Measurements from ENCODE around the gene HTR3A.

HTR3A gene

GRCh38 chr11:113980785-113981184 lies 5.9 kb downstream of the HTR3A start:
- no peak for FAIRE-seq

- FAIRE-seq: no peak
Observed at GRCh38 chr11:113982306-113982705, 7.4 kb downstream of the HTR3A start.

DNA sequence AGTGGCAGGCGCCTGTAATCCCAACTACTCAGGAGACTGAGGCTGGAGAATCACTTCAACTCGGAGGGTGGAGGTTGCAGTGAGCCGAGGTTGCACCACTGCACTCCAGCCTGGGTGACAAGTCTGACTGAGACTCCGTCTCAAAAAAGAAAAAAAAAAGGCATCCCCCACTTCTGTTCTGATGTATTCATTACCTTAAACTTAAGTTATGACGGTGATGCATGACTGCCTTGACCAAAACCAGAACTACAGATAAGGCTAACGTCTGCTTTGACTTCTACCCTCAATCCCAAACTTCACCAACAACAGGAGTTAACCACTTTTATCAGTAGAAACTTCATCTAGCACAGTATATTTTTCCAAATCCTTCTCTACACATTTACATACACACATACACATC lies 9.9 kb downstream of the HTR3A start:
- FAIRE-seq: no peak

DNA sequence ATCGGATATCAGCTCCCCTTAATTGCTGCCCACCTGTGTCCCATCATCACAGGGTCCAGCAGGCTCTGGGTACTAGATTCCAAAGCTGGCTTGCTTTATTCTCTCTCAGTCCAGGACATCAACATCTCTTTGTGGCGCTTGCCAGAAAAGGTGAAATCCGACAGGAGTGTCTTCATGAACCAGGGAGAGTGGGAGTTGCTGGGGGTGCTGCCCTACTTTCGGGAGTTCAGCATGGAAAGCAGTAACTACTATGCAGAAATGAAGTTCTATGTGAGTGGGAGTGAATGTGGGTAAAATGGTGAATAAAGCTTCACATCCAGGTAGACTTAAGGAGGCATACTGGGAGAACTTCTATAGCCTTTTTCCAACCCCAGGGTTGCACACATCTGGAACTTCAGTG lies 11.0 kb downstream of the HTR3A start:
- no peak for FAIRE-seq

GRCh38 chr11:113986351-113987140 lies 11.6 kb downstream of the HTR3A start:
- no peak for FAIRE-seq

- no peak for FAIRE-seq
Observed at GRCh38 chr11:113989381-113989780, 14.5 kb downstream of the HTR3A start.

DNA sequence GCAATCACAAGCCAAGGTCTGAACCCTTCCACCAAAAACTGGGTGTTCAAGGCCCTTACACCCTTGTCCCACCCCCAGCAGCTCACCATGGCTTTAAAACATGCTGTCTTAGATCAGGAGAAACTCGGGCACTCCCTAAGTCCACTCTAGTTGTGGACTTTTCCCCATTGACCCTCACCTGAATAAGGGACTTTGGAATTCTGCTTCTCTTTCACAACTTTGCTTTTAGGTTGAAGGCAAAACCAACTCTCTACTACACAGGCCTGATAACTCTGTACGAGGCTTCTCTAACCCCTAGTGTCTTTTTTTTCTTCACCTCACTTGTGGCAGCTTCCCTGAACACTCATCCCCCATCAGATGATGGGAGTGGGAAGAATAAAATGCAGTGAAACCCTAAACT lies 15.0 kb downstream of the HTR3A start:
- FAIRE-seq: no peak

DNA sequence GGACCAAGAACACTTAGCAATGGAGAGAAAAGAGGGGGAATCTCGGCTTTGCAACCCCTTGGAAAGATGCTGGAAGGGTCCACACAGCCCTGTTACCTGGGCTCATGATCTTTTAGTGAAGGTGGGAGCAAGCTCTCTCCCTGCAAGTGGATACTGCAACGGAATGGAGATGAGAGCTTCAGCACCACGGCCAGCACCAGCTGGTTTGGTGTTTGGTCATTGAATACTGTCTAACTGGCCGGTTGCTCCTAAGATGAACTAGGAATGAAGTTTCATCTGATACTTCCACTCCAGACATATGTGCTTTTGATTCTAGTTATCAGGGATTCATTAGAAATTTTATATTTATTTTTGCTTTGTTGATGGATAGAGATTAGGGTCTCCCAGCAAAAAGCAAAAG lies 16.3 kb downstream of the HTR3A start:
- FAIRE-seq: no peak

GRCh38 chr11:113991718-113992458 lies 17.0 kb downstream of the HTR3A start:
- FAIRE-seq: no peak

GRCh38 chr11:113992459-113993110 lies 17.7 kb downstream of the HTR3A start:
- no peak for FAIRE-seq

- FAIRE-seq: no peak
Observed at GRCh38 chr11:113994077-113994954, 19.4 kb downstream of the HTR3A start.

- no peak for FAIRE-seq
Observed at GRCh38 chr11:113997473-113997872, 22.6 kb downstream of the HTR3A start.

DNA sequence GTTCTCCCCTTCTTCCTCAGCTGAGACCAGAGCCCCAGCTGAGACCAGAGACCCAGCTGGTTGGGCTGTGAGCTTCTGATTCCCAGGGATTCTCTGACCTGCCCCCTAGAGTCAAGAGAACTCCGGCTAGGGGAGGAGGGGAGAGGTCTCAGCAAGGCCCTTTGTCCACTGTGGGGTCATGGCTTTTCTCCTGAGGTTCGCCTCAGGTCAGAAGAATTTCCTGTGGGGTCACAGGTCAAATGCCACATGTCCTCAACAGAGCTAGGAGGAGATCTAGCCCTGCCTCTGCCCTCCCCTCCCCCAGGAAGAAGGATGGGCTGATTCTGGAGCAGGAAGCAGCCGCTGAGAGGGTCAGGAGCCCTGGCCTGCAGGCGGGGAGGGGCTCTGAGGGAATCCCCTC lies 23.7 kb downstream of the HTR3A start:
- no peak for FAIRE-seq

GRCh38 chr11:114000526-114000925 lies 25.6 kb downstream of the HTR3A start:
- FAIRE-seq: no peak

GRCh38 chr11:114001416-114001815 lies 26.5 kb downstream of the HTR3A start:
- FAIRE-seq: no peak

- no peak for FAIRE-seq
Observed at GRCh38 chr11:114008331-114008730, 33.4 kb downstream of the HTR3A start.

- FAIRE-seq: no peak
Observed at GRCh38 chr11:114010931-114011330, 36.0 kb downstream of the HTR3A start.

DNA sequence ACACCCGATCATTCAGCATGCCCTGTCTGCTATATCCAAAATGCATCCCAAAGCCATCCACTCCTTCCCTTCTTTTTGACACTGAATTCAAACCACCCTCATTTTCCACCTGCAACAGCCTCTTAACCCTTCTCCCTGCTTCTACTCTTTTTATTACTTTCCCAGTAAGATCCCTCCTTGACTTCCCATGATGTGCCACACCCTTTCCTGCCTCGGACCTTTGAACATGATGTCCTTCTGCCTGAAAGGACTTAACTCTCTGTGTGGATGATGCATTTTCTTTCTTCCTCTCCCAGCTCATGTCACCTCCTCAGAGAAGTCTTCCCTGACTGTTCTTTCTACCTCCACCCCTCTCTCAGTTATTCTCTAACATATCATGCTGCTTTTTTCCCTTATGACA lies 36.5 kb downstream of the HTR3A start:
- FAIRE-seq: no peak

DNA sequence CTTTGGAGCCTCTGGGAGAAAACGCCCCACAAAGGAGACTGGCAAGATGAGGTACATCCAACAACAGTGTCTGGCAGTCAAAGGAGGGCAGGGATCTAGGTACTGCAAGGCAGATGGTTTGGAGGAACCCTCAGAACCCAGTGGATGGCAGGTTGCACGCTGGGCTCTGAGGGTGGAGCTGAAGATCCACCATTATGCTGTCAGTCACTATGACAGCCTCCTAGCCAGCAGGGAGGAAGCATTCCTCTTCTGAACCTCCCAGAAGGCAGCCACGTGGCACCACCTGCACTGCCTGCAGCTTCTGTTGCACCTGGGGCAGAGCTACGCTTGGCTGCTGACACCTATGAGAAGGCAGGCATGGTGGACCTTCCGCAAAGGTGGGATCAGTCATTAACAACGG lies 40.2 kb downstream of the HTR3A start:
- FAIRE-seq: no peak

DNA sequence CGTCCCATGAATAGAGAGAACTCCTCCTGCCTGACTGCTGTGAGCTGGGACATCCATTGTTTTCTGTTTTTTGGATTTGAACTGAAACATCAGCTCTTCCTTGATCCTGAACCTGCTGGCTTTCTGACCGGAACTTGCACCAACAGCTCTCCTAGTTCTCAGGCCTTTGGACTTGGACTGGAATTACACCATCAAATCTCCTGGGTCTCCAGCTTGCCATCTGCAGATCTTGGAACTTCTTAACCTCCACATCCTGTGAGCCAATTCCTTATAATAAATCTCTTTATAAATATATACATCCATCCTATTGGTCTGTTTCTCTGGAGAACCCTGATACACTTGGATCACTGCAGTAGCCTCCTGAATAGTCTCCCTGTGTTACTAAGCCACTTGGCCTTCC lies 42.1 kb downstream of the HTR3A start:
- no peak for FAIRE-seq

GRCh38 chr11:114017723-114018122 lies 42.8 kb downstream of the HTR3A start:
- FAIRE-seq: no peak

DNA sequence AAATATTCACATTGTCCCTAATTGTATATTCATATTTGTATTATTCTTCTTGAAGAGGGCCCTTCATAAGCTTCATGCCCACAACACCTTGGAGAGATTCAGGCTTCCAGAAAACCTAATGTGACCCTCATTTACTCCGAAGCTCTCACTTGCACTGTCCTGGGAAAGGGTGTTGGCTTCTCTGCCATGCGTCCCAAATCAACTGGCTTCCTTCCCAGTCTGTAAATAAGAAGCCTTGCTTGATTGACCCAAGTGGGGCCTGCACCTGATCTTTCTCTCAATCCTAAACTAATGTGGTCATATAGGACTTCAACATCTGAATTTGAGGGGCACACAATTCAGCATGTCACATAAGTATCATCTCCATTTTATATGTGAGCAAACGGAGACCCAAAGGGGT lies 44.1 kb downstream of the HTR3A start:
- FAIRE-seq: no peak

DNA sequence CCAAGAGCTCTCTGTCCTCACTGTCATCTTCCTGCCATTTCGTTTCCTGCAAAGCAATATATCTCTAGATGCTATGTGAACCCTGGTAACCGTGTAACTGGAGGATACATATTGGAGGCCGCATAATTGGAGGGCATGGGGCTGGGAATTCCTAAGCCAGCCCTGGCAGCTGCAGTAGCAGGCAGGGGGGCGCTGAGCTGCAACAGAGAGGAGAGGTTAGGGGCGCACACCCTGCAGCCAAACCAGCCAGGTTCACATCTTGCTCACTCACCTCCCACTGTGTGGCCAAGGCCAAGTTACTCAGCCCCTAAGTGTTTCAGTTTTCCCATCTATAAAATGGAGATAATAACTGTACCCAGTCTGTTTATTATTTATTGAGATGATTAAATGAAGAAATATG lies 44.7 kb downstream of the HTR3A start:
- FAIRE-seq: no peak
